Measurements from ENCODE around the gene TMEM209.
"Not testable (repeated sequence)": the region's sequence is repeated elsewhere in the genome, so short reads cannot be mapped to it uniquely, and the experiment has no call there.

TMEM209 gene

GRCh38 chr7:130127404-130127803 is 77.8 kb downstream of the TMEM209 start:
- TF ChIP-seq, protein P1, sequence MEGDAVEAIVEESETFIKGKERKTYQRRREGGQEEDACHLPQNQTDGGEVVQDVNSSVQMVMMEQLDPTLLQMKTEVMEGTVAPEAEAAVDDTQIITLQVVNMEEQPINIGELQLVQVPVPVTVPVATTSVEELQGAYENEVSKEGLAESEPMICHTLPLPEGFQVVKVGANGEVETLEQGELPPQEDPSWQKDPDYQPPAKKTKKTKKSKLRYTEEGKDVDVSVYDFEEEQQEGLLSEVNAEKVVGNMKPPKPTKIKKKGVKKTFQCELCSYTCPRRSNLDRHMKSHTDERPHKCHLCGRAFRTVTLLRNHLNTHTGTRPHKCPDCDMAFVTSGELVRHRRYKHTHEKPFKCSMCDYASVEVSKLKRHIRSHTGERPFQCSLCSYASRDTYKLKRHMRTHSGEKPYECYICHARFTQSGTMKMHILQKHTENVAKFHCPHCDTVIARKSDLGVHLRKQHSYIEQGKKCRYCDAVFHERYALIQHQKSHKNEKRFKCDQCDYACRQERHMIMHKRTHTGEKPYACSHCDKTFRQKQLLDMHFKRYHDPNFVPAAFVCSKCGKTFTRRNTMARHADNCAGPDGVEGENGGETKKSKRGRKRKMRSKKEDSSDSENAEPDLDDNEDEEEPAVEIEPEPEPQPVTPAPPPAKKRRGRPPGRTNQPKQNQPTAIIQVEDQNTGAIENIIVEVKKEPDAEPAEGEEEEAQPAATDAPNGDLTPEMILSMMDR (IDR thresholded peaks at IDR 0.05; ENCODE audit: low read depth, low read length): no peak
- H3K4me3 ChIP-seq (ENCODE audit: low read depth, low read length): no peak overlapping the region

DNA sequence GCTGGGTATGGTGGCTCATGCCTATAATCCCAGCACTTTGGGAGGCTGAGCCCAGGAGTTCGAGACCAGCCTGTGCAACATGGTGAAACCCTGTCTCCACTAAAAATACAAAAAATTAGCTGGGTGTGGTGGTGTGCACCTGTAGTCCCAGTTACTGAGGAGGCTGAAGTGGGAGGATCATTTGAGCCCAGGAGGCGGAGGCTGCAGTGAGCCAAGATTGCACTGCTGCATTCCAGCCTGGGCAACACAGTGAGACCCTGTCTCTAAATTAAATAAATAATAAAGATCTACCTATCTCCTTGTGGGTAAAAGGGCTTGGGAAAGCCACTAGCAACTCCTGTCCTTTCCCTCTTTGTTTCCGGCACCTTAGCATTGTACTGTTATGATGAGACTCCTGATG is 78.4 kb downstream of the TMEM209 start:
- H3K4me3 ChIP-seq (ENCODE audit: low read depth, low read length): not testable (repeated sequence)

- TF ChIP-seq, protein P1 (IDR thresholded peaks at IDR 0.05; ENCODE audit: low read depth, low read length): no peak
- H3K4me3 ChIP-seq (ENCODE audit: low read depth, low read length): no peak overlapping the region
These were observed 80.5 kb downstream of the TMEM209 start for GRCh38 chr7:130124711-130125110.

GRCh38 chr7:130123501-130123900 is 81.7 kb downstream of the TMEM209 start:
- TF ChIP-seq, protein P1 (IDR thresholded peaks at IDR 0.05; ENCODE audit: low read depth, low read length): no peak

GRCh38 chr7:130118801-130119200 is 86.4 kb downstream of the TMEM209 start:
- H3K4me3 ChIP-seq (ENCODE audit: low read depth, low read length): no peak overlapping the region
- TF ChIP-seq, protein P1 (IDR thresholded peaks at IDR 0.05; ENCODE audit: low read depth, low read length): no peak

More at GRCh38 chr7:130123501-130123900, 81.7 kb downstream of the TMEM209 start:
- H3K4me3 ChIP-seq (ENCODE audit: low read depth, low read length): no peak overlapping the region

GRCh38 chr7:130118294-130118693 is 86.9 kb downstream of the TMEM209 start:
- TF ChIP-seq, protein P1 (IDR thresholded peaks at IDR 0.05; ENCODE audit: low read depth, low read length): no peak
- no peak overlapping the region for H3K4me3 ChIP-seq (ENCODE audit: low read depth, low read length)

DNA sequence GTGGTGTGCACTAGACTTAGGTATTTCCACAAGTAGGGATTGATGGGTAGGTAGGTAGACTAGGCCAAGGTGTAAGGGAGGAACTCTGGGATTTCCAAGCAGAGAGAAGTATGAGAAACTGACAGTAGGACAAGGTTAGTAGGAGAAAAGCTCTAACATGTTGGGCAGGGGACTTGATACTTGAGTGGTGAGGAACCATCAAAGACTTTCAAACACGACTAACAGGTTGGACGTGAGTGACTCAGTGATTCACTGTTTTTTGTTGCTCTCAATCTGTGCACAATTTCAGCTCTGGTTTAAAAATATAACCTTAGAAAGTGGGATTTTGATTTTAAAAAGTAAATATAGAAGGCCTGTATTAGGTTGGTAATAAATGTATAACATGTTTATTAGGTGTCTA is 90.4 kb downstream of the TMEM209 start:
- no peak overlapping the region for H3K4me3 ChIP-seq (ENCODE audit: low read depth, low read length)
- TF ChIP-seq, protein P1 (IDR thresholded peaks at IDR 0.05; ENCODE audit: low read depth, low read length): no peak

Data from WI38 (cell line).